DND-41 (cell line): Measurements from ENCODE around the gene NEGR1.

Experiments
- ATAC-seq: fragments of 200-7000 bp; cut with Tn5 transposase; 3 replicates; pipeline ENCODE4 v1.9.1; 2021; ENCODE audit warnings: low read depth; ENCODE audit not compliant: insufficient read depth
- DNase-seq: peaks from one replicate; pipeline ENCODE4 v3.0.0-alpha.2; 2020
- H2AFZ ChIP-seq: 2 replicates; pipeline ENCODE4 v1.6.0; 2012; ENCODE audit warnings: low read depth, low read length
- H3K27ac ChIP-seq: 2 replicates; pipeline ENCODE4 v1.5.1; 2012; ENCODE audit warnings: low read length, inconsistent platforms
- H3K27me3 ChIP-seq: fragments of 200-600 bp; sonication (generic); 2 replicates; pipeline ENCODE4 v1.6.0; 2012; ENCODE audit warnings: low read length, mild to moderate bottlenecking, inconsistent platforms; ENCODE audit not compliant: insufficient read depth, poor library complexity
- H3K36me3 ChIP-seq: 2 replicates; pipeline ENCODE4 v1.5.1; 2012; ENCODE audit warnings: low read length, inconsistent platforms; ENCODE audit not compliant: insufficient read depth
- H3K4me1 ChIP-seq: 2 replicates; pipeline ENCODE4 v1.5.1; 2012; ENCODE audit warnings: mild to moderate bottlenecking, low read length; ENCODE audit not compliant: insufficient read depth
- H3K4me2 ChIP-seq: 2 replicates; pipeline ENCODE4 v1.6.0; 2012; ENCODE audit warnings: mild to moderate bottlenecking, moderate library complexity, low read length, inconsistent platforms; ENCODE audit not compliant: insufficient read depth
- H3K4me3 ChIP-seq, 2 experiments: fragments of 200-600 bp in 1 of 2; shearing (Covaris generic) in 1 of 2; 2 replicates each; pipeline ENCODE4 v1.5.1; 2012 to 2016; ENCODE audit warnings: inconsistent platforms in 2 of 2, low read length in 2 of 2, mild to moderate bottlenecking in 2 of 2, low read depth in 1 of 2, moderate library complexity in 1 of 2
- H3K79me2 ChIP-seq: 2 replicates; pipeline ENCODE4 v1.6.0; 2012; ENCODE audit warnings: low read length, inconsistent platforms; ENCODE audit not compliant: insufficient read depth
- H3K9ac ChIP-seq: 2 replicates; pipeline ENCODE4 v1.6.0; 2012; ENCODE audit warnings: low read depth, mild to moderate bottlenecking, inconsistent platforms, low read length, moderate library complexity
- H3K9me3 ChIP-seq: 2 replicates; pipeline ENCODE4 v1.5.1; 2012; ENCODE audit warnings: low read length, moderate library complexity, mild to moderate bottlenecking, inconsistent platforms; ENCODE audit not compliant: insufficient read depth, severe bottlenecking
- H4K20me1 ChIP-seq: 2 replicates; pipeline ENCODE4 v1.6.0; 2012; ENCODE audit warnings: low read length; ENCODE audit not compliant: insufficient read depth
- CTCF ChIP-seq: IDR thresholded peaks from 2 replicates; pipeline ENCODE4 v1.5.1; 2012; ENCODE audit warnings: borderline replicate concordance, low read length, moderate library complexity, mild to moderate bottlenecking; ENCODE audit not compliant: poor library complexity, severe bottlenecking; ENCODE audit errors: extremely low read depth
- EZH2 ChIP-seq: IDR thresholded peaks from 3 replicates; pipeline ENCODE4 v1.6.1; 2012; ENCODE audit warnings: borderline replicate concordance, low read depth, mild to moderate bottlenecking, moderate library complexity, low read length, inconsistent platforms; ENCODE audit not compliant: severe bottlenecking

The NEGR1 gene

GRCh38 chr1:71522721-71523120 lies 759.6 kb downstream of the NEGR1 start:
- H4K20me1 ChIP-seq: no peaks in the 10 kb centered on the region
- no peaks in the 10 kb centered on the region for H3K9me3 ChIP-seq
- H3K27me3 ChIP-seq: no peaks in the 10 kb centered on the region
- H3K9ac ChIP-seq: no peak overlapping the region
- ATAC-seq (no peak), DNase-seq (no peak)
- no peak overlapping the region for H2AFZ ChIP-seq
- H3K4me1 ChIP-seq: no peaks in the 10 kb centered on the region
- H3K4me3 ChIP-seq: no peak overlapping the region
- H3K4me2 ChIP-seq: no peak overlapping the region
- no peaks in the 10 kb centered on the region for H3K79me2 ChIP-seq
- no peaks in the 10 kb centered on the region for H3K36me3 ChIP-seq
- H3K27ac ChIP-seq: no peak overlapping the region
- TF ChIP-seq EZH2 (no peak), CTCF (no peak)

- DNase-seq (peak; percentile 59), ATAC-seq (peak; percentile 81)
- no peak for TF ChIP-seq EZH2
- TF ChIP-seq CTCF: peak; percentile 81
- Histone ChIP-seq H3K4me3 (no peak overlapping the region), H3K4me2 (no peak overlapping the region), H3K36me3 (no peaks in the 10 kb centered on the region), H4K20me1 (no peaks in the 10 kb centered on the region), H3K27ac (no peak overlapping the region), H3K27me3 (no peaks in the 10 kb centered on the region), H3K9me3 (no peaks in the 10 kb centered on the region), H3K9ac (no peak overlapping the region), H3K79me2 (no peaks in the 10 kb centered on the region), H3K4me1 (no peaks in the 10 kb centered on the region), H2AFZ (no peak overlapping the region)
Measured at GRCh38 chr1:71521655-71522264, 760.6 kb downstream of the NEGR1 start.

GRCh38 chr1:71511505-71511904 lies 770.8 kb downstream of the NEGR1 start:
- Histone ChIP-seq H3K36me3 (no peaks in the 10 kb centered on the region), H3K9me3 (no peaks in the 10 kb centered on the region), H3K27ac (no peak overlapping the region), H3K9ac (no peak overlapping the region), H4K20me1 (no peaks in the 10 kb centered on the region), H3K27me3 (no peaks in the 10 kb centered on the region), H3K79me2 (no peaks in the 10 kb centered on the region), H3K4me3 (no peak overlapping the region), H3K4me1 (no peaks in the 10 kb centered on the region), H2AFZ (no peak overlapping the region), H3K4me2 (no peak overlapping the region)
- no peak for DNase-seq
- no peak for ATAC-seq
- TF ChIP-seq EZH2 (no peak), CTCF (no peak)
